Measurements from ENCODE around the gene TBRG1. TPM values are rescaled to one million over a fixed set of nuclear protein-coding genes. Genes with fewer than 3 reads are reported as not detected.
A peak's percentile ranks its signal among the peaks of the same experiment; 100 is the strongest.

Gene TBRG1
- total RNA-seq, 1 donor from 2014 or later, result 24.0 TPM

GRCh38 chr11:124612567-124613246 is 10.0 kb upstream of the TBRG1 start:
- peak; percentile 10 for DNase-seq

DNA sequence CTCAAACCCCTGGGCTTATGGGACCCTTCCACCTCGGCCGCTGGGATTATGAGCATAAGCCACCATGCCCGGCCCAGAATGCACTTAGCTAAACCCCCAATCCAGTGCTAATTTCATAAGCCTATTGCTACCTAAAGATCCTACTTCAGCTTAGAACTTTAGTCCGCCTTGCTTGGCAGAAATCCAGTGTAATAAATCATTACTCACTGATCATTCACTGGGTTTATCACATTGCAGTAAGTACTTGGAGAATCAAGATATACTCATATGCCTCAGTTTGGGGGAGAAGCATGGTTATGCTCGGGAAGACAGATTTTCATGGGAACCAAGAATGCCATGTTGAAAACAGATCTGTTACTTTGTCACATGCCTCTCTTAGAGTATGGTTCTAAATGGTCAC is 3.8 kb upstream of the TBRG1 start:
- DNase-seq, result no peak

GRCh38 chr11:124623861-124624525 is 1.3 kb downstream of the TBRG1 start:
- DNase-seq, result no peak

- no peak for DNase-seq
Measured at GRCh38 chr11:124625504-124626168, 3.0 kb downstream of the TBRG1 start.

GRCh38 chr11:124627546-124627945 is 4.9 kb downstream of the TBRG1 start:
- no peak for DNase-seq

DNA sequence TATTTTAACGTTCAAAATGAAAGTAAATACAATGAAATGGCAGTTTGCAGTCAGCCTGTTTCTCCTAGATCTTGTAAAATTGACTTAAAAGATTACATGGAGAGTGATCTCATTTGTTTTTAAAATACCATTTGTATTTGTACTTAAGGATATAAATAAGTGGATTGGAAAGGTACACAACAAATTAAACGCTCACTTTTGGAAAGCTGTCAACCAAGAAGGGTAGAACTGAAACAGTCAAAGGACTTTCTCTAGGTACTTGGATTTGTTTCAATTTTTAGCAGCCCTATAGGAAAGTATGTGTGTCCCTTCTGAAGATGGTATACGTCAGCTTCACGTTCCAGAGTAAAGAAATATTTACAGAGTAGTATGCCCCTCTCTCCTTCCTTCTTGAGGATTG is 7.3 kb downstream of the TBRG1 start:
- DNase-seq, result no peak

DNA sequence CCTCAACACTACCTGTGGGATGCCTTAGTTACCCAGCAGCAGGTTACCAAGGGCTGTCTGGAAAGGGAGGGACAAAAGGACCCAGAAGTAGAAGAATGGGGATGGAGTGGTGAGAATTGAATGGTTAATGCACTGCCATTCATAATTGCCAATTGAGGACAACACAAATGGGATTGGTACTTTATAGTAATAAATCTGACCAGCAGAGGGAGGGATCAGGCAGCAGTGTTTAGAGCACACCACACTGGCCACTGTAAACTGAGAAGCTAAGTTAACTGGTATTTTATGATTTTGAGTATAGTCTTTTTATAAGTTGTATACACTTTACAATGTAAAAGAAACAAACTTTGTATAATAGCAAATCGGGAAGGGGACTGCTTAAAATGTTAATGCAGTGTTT is 10.7 kb downstream of the TBRG1 start:
- DNase-seq, result no peak

DNA sequence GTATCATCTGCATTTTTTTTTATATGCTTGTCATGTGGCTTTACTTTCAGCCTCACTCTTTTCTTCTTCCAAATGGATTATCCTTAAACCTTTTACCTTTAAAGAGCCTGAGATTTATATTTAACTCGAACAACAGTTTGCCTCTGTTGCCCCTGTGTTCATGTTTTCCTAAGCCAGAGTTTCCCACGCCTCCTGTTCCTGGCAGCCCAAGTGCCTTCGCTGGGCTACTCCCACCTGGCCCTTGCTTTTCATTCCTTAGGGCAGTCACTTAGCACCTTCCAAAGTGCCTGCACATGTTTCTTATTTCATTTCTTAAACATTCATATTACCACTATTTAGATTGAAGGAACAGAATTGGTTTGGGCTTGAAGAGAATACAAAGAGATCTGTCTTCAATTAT is 13.3 kb downstream of the TBRG1 start:
- no peak for DNase-seq

- DNase-seq, result no peak
Measured at GRCh38 chr11:124638500-124638899, 15.8 kb downstream of the TBRG1 start.

DNA sequence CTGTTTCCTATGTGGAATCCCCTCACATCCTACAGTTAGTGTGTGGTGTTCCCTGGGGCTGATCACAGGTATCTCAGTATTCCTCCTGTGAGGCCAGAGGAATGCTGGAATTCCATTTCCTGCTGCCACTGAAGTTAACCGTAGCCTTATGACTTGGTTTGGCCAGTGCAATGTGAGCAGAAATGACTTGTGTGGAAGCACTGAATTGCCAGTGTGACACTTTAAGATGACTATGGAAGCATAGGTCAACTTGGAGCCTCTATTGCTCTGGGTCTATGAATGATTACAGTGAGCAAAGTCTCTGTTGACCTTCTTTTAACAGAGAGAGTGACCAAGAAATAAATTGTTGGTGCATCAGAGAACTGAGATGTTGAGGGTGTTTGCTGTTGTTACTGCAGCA is 16.5 kb downstream of the TBRG1 start:
- DNase-seq, result no peak

DNA sequence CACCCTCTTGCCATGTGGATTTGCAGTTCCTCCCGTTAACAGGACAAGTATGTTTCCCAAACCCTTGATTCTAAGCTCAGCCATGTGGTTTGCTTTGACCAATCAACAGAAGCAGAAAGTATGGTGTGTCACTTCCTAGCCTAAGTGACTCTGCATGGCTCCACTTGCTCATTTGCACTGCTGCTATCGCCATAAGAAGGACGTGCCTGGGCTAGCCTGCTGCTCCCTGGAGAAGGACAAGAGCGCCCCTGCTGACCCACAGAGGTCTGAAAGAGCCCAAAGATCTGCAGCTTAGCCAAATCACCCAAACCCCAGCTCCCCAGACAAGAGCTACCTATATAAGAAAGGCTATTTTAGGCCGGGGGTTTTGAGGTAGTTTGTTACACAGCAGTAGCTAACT is 18.0 kb downstream of the TBRG1 start:
- DNase-seq, result no peak

DNA sequence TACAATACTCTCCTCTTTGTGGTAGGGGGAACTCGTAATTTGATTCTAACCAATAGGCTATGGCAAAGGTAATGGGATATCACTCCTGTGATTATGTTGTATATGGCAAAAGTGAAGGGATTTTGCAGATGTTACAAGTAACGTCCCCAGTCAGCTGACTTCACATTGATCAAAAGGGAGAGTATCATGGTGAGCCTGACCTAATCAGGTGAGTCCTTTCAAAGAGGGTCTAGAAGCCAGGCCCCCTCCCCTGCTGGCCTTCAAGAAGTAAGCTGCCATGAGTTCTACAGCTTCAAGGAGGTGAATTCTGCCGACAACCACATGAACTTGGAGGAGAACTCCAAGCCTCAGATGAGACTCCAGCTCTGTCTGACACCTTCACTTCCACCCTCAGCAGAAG is 20.0 kb downstream of the TBRG1 start:
- DNase-seq, result no peak

GRCh38 chr11:124643042-124643604 is 20.5 kb downstream of the TBRG1 start:
- no peak for DNase-seq

GRCh38 chr11:124643605-124644425 is 21.2 kb downstream of the TBRG1 start:
- DNase-seq, result peak; percentile 4

DNA sequence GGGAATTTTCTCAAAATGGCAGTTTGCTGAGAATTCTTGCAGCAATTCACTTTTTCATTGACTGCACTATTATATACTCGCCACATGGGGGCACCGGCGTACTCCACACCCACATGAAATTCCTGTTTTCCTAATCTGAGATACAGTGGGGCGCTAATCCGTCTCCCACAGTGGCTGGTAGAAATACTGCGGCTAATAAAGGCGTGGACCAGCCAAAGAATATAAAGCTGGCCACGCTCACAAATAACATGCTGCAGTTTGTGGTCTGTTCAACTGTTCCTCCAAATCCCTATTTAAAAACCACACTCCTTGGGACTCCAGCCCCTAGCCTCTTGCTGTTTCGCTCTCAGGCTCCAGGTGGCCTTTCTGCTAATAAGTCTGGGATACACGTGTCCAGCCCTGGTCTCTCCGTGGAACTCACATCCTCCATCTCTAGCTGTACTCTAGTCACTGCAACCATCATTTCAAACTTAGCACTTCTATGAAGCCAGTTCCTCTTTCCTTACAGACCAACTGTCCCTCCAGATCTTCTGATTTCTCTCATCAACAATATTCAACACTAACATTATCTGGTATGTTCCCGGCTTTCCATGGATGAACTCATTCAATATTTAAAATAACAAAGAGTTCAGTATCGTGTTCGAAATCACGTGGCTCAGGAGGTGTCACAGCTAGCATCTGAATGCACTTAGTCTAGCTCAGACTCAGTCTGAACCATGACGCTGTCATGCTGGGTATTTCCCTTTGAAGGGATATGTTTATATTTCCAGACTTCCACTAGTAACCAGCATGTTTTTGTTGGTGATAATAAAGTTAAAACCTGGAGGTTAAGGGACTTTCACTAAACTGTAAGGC is 22.0 kb downstream of the TBRG1 start:
- peak; percentile 78 for DNase-seq

DNA sequence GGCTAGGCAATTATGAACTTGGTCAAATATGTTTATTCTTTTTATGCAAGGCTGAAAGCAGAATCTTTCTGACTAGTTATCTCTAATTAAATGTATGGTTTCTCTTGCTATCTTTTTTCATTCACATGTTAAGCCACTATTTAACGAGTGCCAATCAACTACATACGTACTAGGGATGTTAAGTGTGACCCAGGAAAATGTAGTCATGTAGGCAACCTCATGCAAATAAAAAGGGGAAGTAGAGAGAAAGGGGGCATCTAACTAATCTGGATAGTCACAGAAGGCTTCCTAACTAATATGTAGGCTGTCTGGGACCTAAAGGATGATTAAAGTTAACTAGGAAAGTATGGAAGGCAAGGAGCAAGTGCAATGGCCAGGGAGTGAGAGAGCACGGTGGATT is 23.5 kb downstream of the TBRG1 start:
- no peak for DNase-seq

DNA sequence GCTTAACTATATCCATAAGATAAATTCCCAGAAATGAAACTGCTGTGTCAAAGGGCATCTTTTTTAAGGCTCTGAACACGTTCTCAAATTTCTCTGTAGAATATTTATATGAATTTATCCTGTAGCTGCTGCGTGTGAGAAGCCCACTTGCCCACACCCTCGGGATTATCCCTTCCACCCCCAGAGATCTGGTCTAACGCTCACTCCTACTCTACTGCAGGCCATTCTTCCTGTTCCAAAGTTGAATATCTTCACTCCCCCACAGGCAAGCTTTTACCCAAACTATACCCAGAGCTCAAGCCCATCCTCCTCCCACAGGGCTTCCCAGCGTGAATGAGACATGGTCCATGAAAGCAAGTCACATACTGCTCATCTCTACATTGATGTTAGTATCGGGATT is 25.9 kb downstream of the TBRG1 start:
- DNase-seq, result no peak

- DNase-seq, result peak; percentile 56
Measured at GRCh38 chr11:124656774-124657630, 34.3 kb downstream of the TBRG1 start.

GRCh38 chr11:124657904-124658303 is 35.2 kb downstream of the TBRG1 start:
- DNase-seq, result no peak

GRCh38 chr11:124658501-124658900 is 35.8 kb downstream of the TBRG1 start:
- DNase-seq, result no peak
